ENCODE results near the gene CELF2.

DNA sequence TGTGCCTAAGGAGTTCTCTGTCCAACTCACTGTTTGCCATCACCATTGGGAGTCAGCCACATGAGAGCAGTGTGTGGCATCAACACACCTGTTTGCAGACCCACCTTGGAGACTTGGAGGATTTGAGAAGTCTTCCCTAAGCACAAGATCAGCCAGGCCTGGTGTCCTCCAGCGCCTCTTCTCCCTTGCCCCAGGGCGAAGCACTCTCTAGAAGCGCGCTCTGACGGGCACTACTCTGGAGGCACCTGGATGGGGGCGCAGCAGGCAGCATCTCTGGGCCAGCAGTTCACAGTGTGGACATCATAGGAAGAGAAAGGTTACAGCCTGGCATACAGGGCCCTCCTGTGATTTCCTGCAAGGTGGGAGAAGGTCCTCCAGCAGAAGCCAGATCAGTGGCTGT lies 289.3 kb downstream of the CELF2 start:
- TF ChIP-seq, protein P1, sequence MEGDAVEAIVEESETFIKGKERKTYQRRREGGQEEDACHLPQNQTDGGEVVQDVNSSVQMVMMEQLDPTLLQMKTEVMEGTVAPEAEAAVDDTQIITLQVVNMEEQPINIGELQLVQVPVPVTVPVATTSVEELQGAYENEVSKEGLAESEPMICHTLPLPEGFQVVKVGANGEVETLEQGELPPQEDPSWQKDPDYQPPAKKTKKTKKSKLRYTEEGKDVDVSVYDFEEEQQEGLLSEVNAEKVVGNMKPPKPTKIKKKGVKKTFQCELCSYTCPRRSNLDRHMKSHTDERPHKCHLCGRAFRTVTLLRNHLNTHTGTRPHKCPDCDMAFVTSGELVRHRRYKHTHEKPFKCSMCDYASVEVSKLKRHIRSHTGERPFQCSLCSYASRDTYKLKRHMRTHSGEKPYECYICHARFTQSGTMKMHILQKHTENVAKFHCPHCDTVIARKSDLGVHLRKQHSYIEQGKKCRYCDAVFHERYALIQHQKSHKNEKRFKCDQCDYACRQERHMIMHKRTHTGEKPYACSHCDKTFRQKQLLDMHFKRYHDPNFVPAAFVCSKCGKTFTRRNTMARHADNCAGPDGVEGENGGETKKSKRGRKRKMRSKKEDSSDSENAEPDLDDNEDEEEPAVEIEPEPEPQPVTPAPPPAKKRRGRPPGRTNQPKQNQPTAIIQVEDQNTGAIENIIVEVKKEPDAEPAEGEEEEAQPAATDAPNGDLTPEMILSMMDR (IDR thresholded peaks at IDR 0.05; ENCODE audit: low read depth, low read length, poor library complexity, severe bottlenecking), result no peak
- no peak for TF ChIP-seq EZH2phosphoT487 (IDR thresholded peaks at IDR 0.05; ENCODE audit: borderline replicate concordance, low read length)

All from DOHH2 (cell line).